ENCODE results near the gene ETNPPL. TPM values are rescaled to one million over a fixed set of nuclear protein-coding genes. Genes with fewer than 3 reads are reported as not detected.

ETNPPL gene
- 0.22 and 0.27 TPM in 2 replicates for total RNA-seq

GRCh38 chr4:108762559-108763225 lies at the start of gene ETNPPL:
ETNPPL (minus strand) TSS chr4:108763053; CDS start chr4:108762898, 155 bp downstream.

Other genes starting within 250 kb of the ETNPPL start
- 686 and 765 TPM in 2 replicates for gene RPL34, start 142.5 kb downstream of the ETNPPL start, total RNA-seq
- gene OSTC, start 112.5 kb downstream of the ETNPPL start, total RNA-seq = 256 and 285 TPM in 2 replicates

All from thoracic aorta endothelial cell (primary cell).